H9 (cell line): ENCODE data around the gene BCAR1. TPM values are rescaled to one million over a fixed set of nuclear protein-coding genes. Genes with fewer than 3 reads are reported as not detected.

Experiments
- DNase-seq: peaks from one replicate; pipeline ENCODE4 v3.0.0-alpha.2; 2017
- H2AFZ ChIP-seq: one replicate; pipeline ENCODE4 v1.6.1; 2013; ENCODE audit warnings: mild to moderate bottlenecking, low read length, control low read depth, moderate library complexity
- H2AK5ac ChIP-seq: 2 replicates; pipeline ENCODE4 v1.6.1; 2013; ENCODE audit warnings: low read length, control low read depth, mixed read lengths; ENCODE audit not compliant: insufficient read length
- H2BK120ac ChIP-seq: one replicate; pipeline ENCODE4 v1.6.1; 2013; ENCODE audit warnings: low read depth, mild to moderate bottlenecking, low read length, control low read depth, inconsistent platforms; ENCODE audit not compliant: poor library complexity, severe bottlenecking
- H2BK12ac ChIP-seq: 2 replicates; pipeline ENCODE4 v1.6.1; 2013; ENCODE audit warnings: low read length, control low read depth, mixed read lengths, low read depth; ENCODE audit not compliant: insufficient read length
- H2BK15ac ChIP-seq: 2 replicates; pipeline ENCODE4 v1.6.1; 2013; ENCODE audit warnings: low read depth, low read length, control low read depth
- H2BK20ac ChIP-seq: one replicate; pipeline ENCODE4 v1.6.1; 2013; ENCODE audit warnings: low read depth, mild to moderate bottlenecking, low read length, control low read depth, inconsistent platforms; ENCODE audit not compliant: poor library complexity, severe bottlenecking
- H2BK5ac ChIP-seq: 2 replicates; pipeline ENCODE4 v1.6.1; 2013; ENCODE audit warnings: low read length, control low read depth, mixed read lengths; ENCODE audit not compliant: insufficient read length
- H3K14ac ChIP-seq: 2 replicates; pipeline ENCODE4 v1.6.1; 2013; ENCODE audit warnings: low read length, control low read depth; ENCODE audit not compliant: insufficient read depth
- H3K18ac ChIP-seq: 2 replicates; pipeline ENCODE4 v1.6.1; 2013; ENCODE audit warnings: low read depth, mild to moderate bottlenecking, mixed read lengths, low read length, control low read depth; ENCODE audit not compliant: insufficient read length
- H3K23ac ChIP-seq: 2 replicates; pipeline ENCODE4 v1.6.1; 2013; ENCODE audit warnings: low read length, control low read depth, mixed read lengths, low read depth; ENCODE audit not compliant: insufficient read length
- H3K23me2 ChIP-seq: 2 replicates; pipeline ENCODE4 v1.6.1; 2013; ENCODE audit warnings: low read depth, mild to moderate bottlenecking, mixed read lengths, low read length, control low read depth; ENCODE audit not compliant: insufficient read length, poor library complexity, severe bottlenecking
- H3K27ac ChIP-seq: 2 replicates; pipeline ENCODE4 v1.5.1; 2013; ENCODE audit warnings: low read length, control low read depth, mixed read lengths, low read depth; ENCODE audit not compliant: insufficient read length
- H3K27me3 ChIP-seq: 2 replicates; pipeline ENCODE4 v1.6.1; 2013; ENCODE audit warnings: low read length, control low read depth, inconsistent platforms; ENCODE audit not compliant: insufficient read depth
- H3K4ac ChIP-seq: 2 replicates; pipeline ENCODE4 v1.6.1; 2013; ENCODE audit warnings: low read depth, mild to moderate bottlenecking, control low read depth, inconsistent platforms, low read length, moderate library complexity
- H3K4me1 ChIP-seq: 2 replicates; pipeline ENCODE4 v1.6.1; 2013; ENCODE audit warnings: low read length, control low read depth, inconsistent platforms; ENCODE audit not compliant: insufficient read depth
- H3K4me2 ChIP-seq: 2 replicates; pipeline ENCODE4 v1.6.1; 2013; ENCODE audit warnings: low read length, control low read depth, mixed read lengths; ENCODE audit not compliant: insufficient read length, insufficient read depth
- H3K56ac ChIP-seq: 2 replicates; pipeline ENCODE4 v1.6.1; 2013; ENCODE audit warnings: low read depth, mild to moderate bottlenecking, mixed read lengths, low read length, control low read depth; ENCODE audit not compliant: insufficient read length
- H3K79me1 ChIP-seq: 2 replicates; pipeline ENCODE4 v1.6.1; 2013; ENCODE audit warnings: low read depth, mild to moderate bottlenecking, moderate library complexity, low read length, control low read depth, inconsistent platforms; ENCODE audit not compliant: insufficient read depth, poor library complexity, severe bottlenecking
- H3K79me2 ChIP-seq: 2 replicates; pipeline ENCODE4 v1.6.1; 2013; ENCODE audit warnings: low read length, control low read depth, inconsistent platforms; ENCODE audit not compliant: insufficient read depth
- H3K9ac ChIP-seq: 2 replicates; pipeline ENCODE4 v1.6.1; 2013; ENCODE audit warnings: low read length, control low read depth, mixed read lengths; ENCODE audit not compliant: insufficient read length; ENCODE audit errors: extremely low read depth
- H3K9me3 ChIP-seq: one replicate; pipeline ENCODE4 v1.6.1; 2013; ENCODE audit warnings: low read depth, low read length, inconsistent platforms; ENCODE audit not compliant: control insufficient read depth
- H3T11ph ChIP-seq: one replicate; pipeline ENCODE4 v1.6.1; 2013; ENCODE audit warnings: mild to moderate bottlenecking, low read length, control low read depth, inconsistent platforms
- H4K20me1 ChIP-seq: one replicate; pipeline ENCODE4 v1.6.1; 2013; ENCODE audit not compliant: control insufficient read depth, insufficient read length, insufficient read depth
- H4K5ac ChIP-seq: 2 replicates; pipeline ENCODE4 v1.6.1; 2013; ENCODE audit warnings: low read depth, mild to moderate bottlenecking, mixed read lengths, low read length, control low read depth; ENCODE audit not compliant: insufficient read length
- H4K8ac ChIP-seq: replicated peaks from 2 replicates; pipeline ENCODE4 v1.6.1; 2013; ENCODE audit warnings: low read length, control low read depth, mixed read lengths, low read depth; ENCODE audit not compliant: insufficient read length
- H4K91ac ChIP-seq: 2 replicates; pipeline ENCODE4 v1.6.1; 2013; ENCODE audit warnings: low read depth, mild to moderate bottlenecking, moderate library complexity, mixed read lengths, low read length, control low read depth; ENCODE audit not compliant: insufficient read length
- H3K27ac Mint-ChIP-seq, 3 experiments: 2 replicates in 2 of 3; 3 replicates in 1 of 3; pipeline ENCODE4 v1.8.0; 2020 to 2021; ENCODE audit warnings: mixed read lengths in 3 of 3, mild to moderate bottlenecking in 1 of 3, moderate library complexity in 1 of 3
- H3K27me3 Mint-ChIP-seq: 2 replicates; pipeline ENCODE4 v1.8.0; 2021; ENCODE audit warnings: low read depth, mild to moderate bottlenecking, moderate library complexity, mixed read lengths
- H3K36me3 Mint-ChIP-seq, 3 experiments: 2 replicates in 2 of 3; 3 replicates in 1 of 3; pipeline ENCODE4 v1.8.0; 2020 to 2021; ENCODE audit warnings: low read depth in 3 of 3, mixed read lengths in 3 of 3; ENCODE audit not compliant: insufficient read depth in 1 of 3
- H3K4me1 Mint-ChIP-seq, 2 experiments: 2 replicates each; pipeline ENCODE4 v1.8.0; 2020; ENCODE audit warnings: mixed read lengths in 2 of 2
- H3K4me3 Mint-ChIP-seq, 2 experiments: 2 replicates in 1 of 2; 3 replicates in 1 of 2; pipeline ENCODE4 v1.8.0; 2020 to 2021; ENCODE audit warnings: mild to moderate bottlenecking in 2 of 2, mixed read lengths in 2 of 2, moderate library complexity in 1 of 2
- H3K9me3 Mint-ChIP-seq, 2 experiments: 2 replicates in 1 of 2; 3 replicates in 1 of 2; pipeline ENCODE4 v1.8.0; 2020; ENCODE audit warnings: mild to moderate bottlenecking in 2 of 2, mixed read lengths in 2 of 2, moderate library complexity in 1 of 2
- CTCF ChIP-seq: fragments of 200-600 bp; sonication (generic); conservative IDR thresholded peaks from 3 replicates; pipeline ENCODE4 v1.8.0; 2021; ENCODE audit warnings: antibody characterized with exemption, mild to moderate bottlenecking
- WGBS: extraction: QIAGEN DNeasy Blood & Tissue Kit; methylation state at CpG from one replicate; pipeline ENCODE4 v1.1.7; 2013; ENCODE audit warnings: missing lambda C conversion rate, low lambda C conversion rate, mixed read lengths; ENCODE audit not compliant: insufficient read length; ENCODE audit errors: extremely low coverage; 5-methylcytosine and 5-hydroxymethylcytosine counted together
- total RNA-seq: library from RNA; stranded (reverse); gene quantifications from 2 replicates; pipeline ENCODE4 v1.2.1, GENCODE V29; 2021

Gene BCAR1
- total RNA-seq, 1 experiment from 2014 or later, result 97.1 TPM

- Histone ChIP-seq H3K23me2 (peaks cover 8% of the 10 kb centered on the region), H3K9ac (no peak overlapping the region), H4K20me1 (no peaks in the 10 kb centered on the region), H3T11ph (no peak overlapping the region), H3K27ac (no peak overlapping the region), H2BK120ac (no peak overlapping the region), H3K14ac (peak overlapping the region; percentile 9; the same call in 1 of the 2 replicates), H2BK15ac (no peak overlapping the region), H3K27me3 (no peaks in the 10 kb centered on the region), H3K9me3 (no peaks in the 10 kb centered on the region), H3K79me1 (peaks cover 5% of the 10 kb centered on the region), H3K4me1 (peaks cover 26% of the 10 kb centered on the region; the same call in 1 of the 2 replicates), H3K56ac (no peak overlapping the region), H3K4ac (no peak overlapping the region), H2BK12ac (no peak overlapping the region), H4K8ac (no peak overlapping the region), H4K91ac (no peak overlapping the region), H2AK5ac (no peak overlapping the region), H3K4me2 (no peak overlapping the region), H3K23ac (no peak overlapping the region), H2BK5ac (no peak overlapping the region), H3K79me2 (peaks cover 17% of the 10 kb centered on the region; the same call in 1 of the 2 replicates), H4K5ac (no peak overlapping the region), H3K18ac (no peak overlapping the region), H2AFZ (no peak overlapping the region), H2BK20ac (no peak overlapping the region)
- H3K4me3 Mint-ChIP-seq, result peak overlapping the region in 1 of 2 experiments; percentile 40; a peak in 1 of 5 replicates
- WGBS, result no CpG with 5 or more reads among the region's 14 CpGs
- no peak for TF ChIP-seq CTCF
- H3K9me3 Mint-ChIP-seq, result no peaks in the 10 kb centered on the region
- peak overlapping the region; percentile 55 to 93 (median 64); a peak in 4 of 7 replicates for H3K27ac Mint-ChIP-seq
- DNase-seq, result peak; percentile 69
- peaks cover 0 to 6% (median 0%) of the 10 kb centered on the region in 3 experiments; a peak in 3 of 7 replicates for H3K36me3 Mint-ChIP-seq
- no peaks in the 10 kb centered on the region for H3K27me3 Mint-ChIP-seq
- H3K4me1 Mint-ChIP-seq, result peaks cover 68 to 73% of the 10 kb centered on the region in 2 experiments
Observed at GRCh38 chr16:75256696-75257343, 5.4 kb upstream of the BCAR1 start.
